TTC549 (cell line): ENCODE data around the gene UBE3A.

Experiments used
- FAIRE-seq: peaks from 2 replicates; lab custom pipeline; 2012; peaks lifted over from hg19 to GRCh38; lab: Jason Lieb, UNC

Gene UBE3A

GRCh38 chr15:25329696-25330095 lies 109.1 kb downstream of the UBE3A start:
- no peak for FAIRE-seq

- FAIRE-seq: no peak
Measured at GRCh38 chr15:25327686-25328085, 111.1 kb downstream of the UBE3A start.

GRCh38 chr15:25325187-25325586 lies 113.6 kb downstream of the UBE3A start:
- FAIRE-seq: no peak

- FAIRE-seq: no peak
Measured at GRCh38 chr15:25323420-25323819, 115.4 kb downstream of the UBE3A start.

- FAIRE-seq: no peak
Measured at GRCh38 chr15:25287823-25288222, 151.0 kb downstream of the UBE3A start.
